HL-60 (cell line): Measurements from ENCODE around the gene TPST2.

Source experiments
- CTCF ChIP-seq: IDR thresholded peaks from one replicate; pipeline ENCODE4 v1.5.1; 2011; ENCODE audit warnings: low read length, control low read depth, inconsistent platforms; ENCODE audit not compliant: insufficient read depth
- POLR2AphosphoS5 ChIP-seq: IDR thresholded peaks from 2 replicates; pipeline ENCODE4 v1.6.1; 2012; ENCODE audit warnings: low read depth

GRCh38 chr22:26580240-26580962, 9.5 kb downstream of the TPST2 start:
- TF ChIP-seq POLR2AphosphoS5, result no peak
- no peak for TF ChIP-seq CTCF
